ENCODE results near the gene ANKS1B. TPM values are rescaled to one million over a fixed set of nuclear protein-coding genes. Genes with fewer than 3 reads are reported as not detected.

The ANKS1B gene
- polyA plus RNA-seq, 3 donors = 3.9 to 5.2 (median 4.6) TPM

GRCh38 chr12:99277591-99278379 is 707.0 kb downstream of the ANKS1B start:
- DNase-seq (ENCODE audit: extremely low read depth in 1 of 11, low read depth in 9 of 11, low spot score in 4 of 11) = no peak

DNA sequence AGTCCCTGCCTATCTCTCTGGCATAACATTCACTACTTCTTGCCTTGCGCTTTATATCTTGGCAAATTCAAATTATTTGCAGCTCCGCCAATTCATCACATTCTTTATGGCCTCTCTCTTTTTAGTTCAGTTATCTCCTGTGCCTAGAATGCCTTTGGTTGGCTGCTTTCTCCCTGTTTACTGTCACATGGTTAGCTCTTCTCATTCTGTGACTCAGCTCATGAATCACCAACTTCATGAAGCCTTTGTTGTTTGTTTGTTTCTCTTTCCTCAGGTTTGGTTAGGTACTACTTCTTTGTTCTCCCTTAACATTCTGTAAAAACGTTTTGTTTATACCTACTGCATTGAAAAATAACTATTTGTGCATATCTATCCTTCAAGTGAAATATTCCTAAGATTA is 713.7 kb downstream of the ANKS1B start:
- no peak for DNase-seq (ENCODE audit: extremely low read depth in 1 of 11, low read depth in 9 of 11, low spot score in 4 of 11)

DNA sequence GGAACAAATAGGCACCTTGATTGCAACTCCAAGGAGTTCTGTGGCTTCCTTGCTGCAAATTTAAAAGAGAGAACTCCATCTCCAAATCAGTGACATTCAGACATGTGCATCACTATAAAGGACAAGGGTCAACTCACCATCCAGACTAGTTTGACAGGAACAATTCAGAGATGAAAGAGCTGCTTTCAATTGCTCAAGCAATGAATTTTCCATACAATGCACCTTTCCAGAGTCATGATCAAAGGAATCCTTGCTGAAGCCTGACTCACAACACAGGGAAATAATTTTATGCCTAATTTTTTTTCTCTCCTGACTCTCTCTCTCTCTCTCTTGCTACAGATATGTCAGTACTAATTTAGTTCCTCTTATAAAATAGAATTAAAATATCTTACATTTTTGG is 717.7 kb downstream of the ANKS1B start:
- DNase-seq (ENCODE audit: extremely low read depth in 1 of 11, low read depth in 9 of 11, low spot score in 4 of 11) = no peak

- no peak for DNase-seq (ENCODE audit: extremely low read depth in 1 of 11, low read depth in 9 of 11, low spot score in 4 of 11)
Observed at GRCh38 chr12:99265648-99266047, 719.1 kb downstream of the ANKS1B start.

GRCh38 chr12:99261256-99261655 is 723.5 kb downstream of the ANKS1B start:
- no peak for DNase-seq (ENCODE audit: extremely low read depth in 1 of 11, low read depth in 9 of 11, low spot score in 4 of 11)

DNA sequence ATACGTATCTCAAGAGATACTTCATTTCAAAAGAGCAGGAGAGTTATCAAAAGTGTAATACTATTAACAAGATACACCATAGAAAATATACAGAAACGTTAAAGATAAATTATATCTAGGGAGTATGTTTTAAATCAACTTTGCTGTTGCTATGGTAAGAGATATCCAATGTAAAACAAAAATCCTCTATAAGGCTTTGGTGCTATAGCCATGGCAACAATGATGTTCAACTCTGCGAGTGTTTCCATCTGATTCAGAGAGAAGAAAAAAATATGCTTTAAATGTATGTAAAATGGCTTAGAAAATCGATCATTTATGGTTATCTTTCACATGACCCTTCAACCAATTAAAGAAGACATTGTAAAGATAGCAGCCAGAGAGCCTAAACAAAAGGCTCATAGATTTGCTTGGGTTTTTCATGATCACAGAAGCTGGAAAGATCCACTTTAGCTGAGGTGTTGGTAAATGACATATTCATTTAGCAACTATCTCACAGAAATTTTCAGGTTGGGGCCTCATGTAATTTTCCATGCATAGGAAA is 724.2 kb downstream of the ANKS1B start:
- no peak for DNase-seq (ENCODE audit: extremely low read depth in 1 of 11, low read depth in 9 of 11, low spot score in 4 of 11)

DNA sequence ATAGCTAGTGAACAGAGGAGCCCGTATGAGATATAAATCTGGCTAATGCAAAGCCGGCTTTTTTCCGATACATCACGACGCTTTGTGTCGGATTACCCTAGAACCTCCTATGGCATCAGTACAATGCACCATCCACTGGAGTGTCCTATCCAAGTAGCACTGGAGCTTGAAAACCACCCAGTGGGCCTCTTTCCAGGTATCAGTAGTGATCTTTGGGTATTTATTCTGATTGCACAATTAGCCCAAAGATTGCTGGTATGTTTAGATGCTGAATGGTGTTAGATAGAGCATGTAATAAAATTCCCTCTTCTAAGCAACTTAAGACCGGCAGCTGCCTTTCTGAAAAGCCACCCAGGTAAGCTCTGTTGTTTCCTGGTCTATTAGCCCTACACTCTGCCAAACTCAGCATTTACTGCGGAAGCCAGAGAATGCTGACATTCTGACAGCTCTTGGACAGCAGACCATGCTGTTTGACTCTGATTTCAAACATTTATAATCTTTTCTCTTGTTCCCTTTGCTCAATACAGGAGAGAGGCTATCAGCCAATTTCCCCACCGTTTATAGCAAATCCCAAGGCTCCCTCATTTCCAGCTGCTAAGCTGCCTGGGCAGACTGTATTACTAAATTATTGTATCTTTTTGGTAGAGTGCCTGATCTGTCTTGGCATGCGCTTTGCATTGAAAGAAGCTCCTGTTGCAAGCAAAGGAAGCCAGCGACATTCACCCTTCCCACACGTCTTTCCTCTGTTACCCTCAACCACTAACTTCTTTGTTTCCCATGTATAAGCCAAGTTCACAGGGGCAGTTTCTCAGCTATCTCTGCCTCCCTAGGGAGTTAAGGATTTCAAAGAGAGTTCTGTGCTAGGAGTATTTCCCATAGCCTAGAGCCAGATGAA is 725.4 kb downstream of the ANKS1B start:
- no peak for DNase-seq (ENCODE audit: extremely low read depth in 1 of 11, low read depth in 9 of 11, low spot score in 4 of 11)

DNA sequence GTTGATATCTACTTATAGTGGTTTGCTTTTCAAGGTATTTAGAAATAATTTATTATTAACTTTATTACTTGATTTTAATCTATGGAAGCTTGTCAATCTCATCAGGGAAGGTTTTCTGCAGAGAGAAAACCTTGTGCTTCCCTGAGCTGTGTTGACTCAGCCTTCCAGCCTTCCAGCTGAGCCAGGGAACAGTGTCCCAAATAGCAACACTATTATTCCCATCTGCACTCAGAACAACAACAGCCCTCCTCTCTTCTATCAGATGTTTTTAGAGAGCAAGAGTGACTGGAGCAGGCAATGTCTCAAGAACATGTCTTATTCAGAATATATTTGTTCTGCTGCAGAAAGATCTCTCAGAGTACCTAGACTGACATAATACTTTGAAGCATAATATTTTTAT is 727.1 kb downstream of the ANKS1B start:
- no peak for DNase-seq (ENCODE audit: extremely low read depth in 1 of 11, low read depth in 9 of 11, low spot score in 4 of 11)

DNA sequence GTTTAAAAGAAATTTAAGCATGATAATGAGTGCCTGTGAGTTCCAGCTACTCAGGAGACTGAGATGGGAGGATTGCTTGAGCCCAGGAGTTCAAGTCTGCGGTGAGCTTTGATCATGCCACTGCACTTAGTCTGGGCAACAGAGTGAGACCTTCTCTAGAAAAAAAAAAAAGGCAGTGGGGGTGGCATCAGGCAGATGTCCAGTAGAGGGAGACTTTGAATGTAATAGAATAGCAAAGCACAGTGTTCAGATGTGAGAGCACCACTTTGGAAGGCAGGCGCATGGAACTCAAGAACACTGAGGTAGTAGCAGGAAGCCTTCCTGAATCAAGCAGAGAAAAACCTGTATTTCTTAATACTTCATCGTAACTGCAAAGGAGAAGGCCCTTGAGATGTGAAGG is 731.7 kb downstream of the ANKS1B start:
- DNase-seq (ENCODE audit: extremely low read depth in 1 of 11, low read depth in 9 of 11, low spot score in 4 of 11) = no peak

- DNase-seq (ENCODE audit: extremely low read depth in 1 of 11, low read depth in 9 of 11, low spot score in 4 of 11) = no peak
Observed at GRCh38 chr12:99250091-99250490, 734.6 kb downstream of the ANKS1B start.

DNA sequence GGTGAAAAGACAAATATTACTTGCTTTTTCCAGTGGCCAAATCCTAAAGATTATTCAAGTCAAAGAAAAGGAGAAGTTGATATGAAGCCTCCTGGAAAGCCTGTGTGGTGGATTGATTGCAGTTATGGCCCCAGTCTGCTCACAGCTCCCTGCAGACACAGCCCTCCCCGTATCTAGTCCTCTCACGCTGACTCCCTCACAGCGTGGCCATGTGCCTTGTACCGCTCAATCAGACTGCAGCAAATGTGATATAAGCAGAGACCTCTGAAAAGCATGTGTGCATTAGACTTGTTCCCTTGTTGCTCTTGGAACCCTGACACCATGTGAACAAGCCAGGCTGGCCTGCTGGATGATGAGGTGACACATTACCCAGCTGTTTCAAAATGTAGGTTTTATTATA is 735.2 kb downstream of the ANKS1B start:
- no peak for DNase-seq (ENCODE audit: extremely low read depth in 1 of 11, low read depth in 9 of 11, low spot score in 4 of 11)

- peak in 1 of 11 donors; percentile 4 for DNase-seq (ENCODE audit: extremely low read depth in 1 of 11, low read depth in 9 of 11, low spot score in 4 of 11)
Observed at GRCh38 chr12:99237907-99238538, 746.7 kb downstream of the ANKS1B start.

GRCh38 chr12:99235381-99235780 is 749.4 kb downstream of the ANKS1B start:
- DNase-seq (ENCODE audit: extremely low read depth in 1 of 11, low read depth in 9 of 11, low spot score in 4 of 11) = no peak

DNA sequence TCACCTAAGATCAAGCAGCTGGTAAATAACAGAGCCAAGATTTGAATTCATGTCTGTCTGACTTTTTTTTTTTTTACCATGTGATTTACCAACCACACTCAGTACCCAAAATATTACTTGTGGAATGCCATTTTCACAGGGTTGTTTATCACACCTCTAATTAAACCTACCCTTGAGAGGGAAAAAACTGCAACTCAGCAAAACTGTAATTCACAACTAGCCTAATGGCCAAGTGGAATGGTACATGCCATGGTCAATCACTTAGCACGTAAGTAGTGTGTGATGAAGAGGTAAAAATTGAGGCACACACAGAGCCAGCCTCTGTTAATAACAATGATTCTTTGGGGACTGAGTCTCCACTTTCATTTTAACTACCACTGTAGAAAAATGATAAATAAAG is 750.0 kb downstream of the ANKS1B start:
- no peak for DNase-seq (ENCODE audit: extremely low read depth in 1 of 11, low read depth in 9 of 11, low spot score in 4 of 11)

GRCh38 chr12:99232324-99232723 is 752.4 kb downstream of the ANKS1B start:
- no peak for DNase-seq (ENCODE audit: extremely low read depth in 1 of 11, low read depth in 9 of 11, low spot score in 4 of 11)

DNA sequence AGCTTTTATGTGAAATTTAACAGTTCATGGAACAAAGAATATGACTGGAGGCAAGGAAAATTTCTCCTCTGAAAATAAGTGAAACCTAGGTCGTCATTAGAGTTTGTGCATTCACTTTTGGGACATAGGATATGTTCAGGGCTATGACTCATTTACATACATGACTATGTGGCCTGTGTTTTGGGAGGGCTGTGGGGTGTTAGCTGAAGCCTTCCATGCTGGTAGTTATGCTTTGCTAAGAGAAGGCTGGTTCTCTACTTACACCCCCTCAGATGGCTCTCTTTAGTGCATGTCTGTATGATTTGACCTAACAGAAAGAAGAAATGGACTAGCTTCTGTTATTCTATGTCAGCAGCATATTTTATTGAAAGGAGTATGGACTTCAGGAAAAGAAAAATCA is 753.7 kb downstream of the ANKS1B start:
- DNase-seq (ENCODE audit: extremely low read depth in 1 of 11, low read depth in 9 of 11, low spot score in 4 of 11) = no peak

- no peak for DNase-seq (ENCODE audit: extremely low read depth in 1 of 11, low read depth in 9 of 11, low spot score in 4 of 11)
Observed at GRCh38 chr12:99224237-99224636, 760.5 kb downstream of the ANKS1B start.

DNA sequence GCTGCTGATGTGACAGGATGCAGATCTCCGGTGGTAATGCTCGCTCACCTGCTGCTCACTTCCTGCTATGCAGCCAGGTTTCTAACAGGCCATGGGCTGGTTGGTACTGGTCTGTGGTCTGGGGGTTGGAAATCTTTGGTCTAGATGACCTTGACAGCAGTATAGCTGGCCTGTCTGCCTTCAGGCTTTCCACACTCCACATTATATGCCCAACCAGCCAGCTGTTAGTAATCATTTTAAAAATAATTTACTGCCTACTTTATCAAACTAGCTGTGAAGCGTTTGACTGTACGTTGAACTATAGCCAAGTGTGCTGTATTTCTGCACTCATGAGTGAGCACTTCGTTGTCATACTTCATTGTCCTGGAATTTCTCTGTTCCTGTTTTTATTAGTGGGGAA is 761.2 kb downstream of the ANKS1B start:
- no peak for DNase-seq (ENCODE audit: extremely low read depth in 1 of 11, low read depth in 9 of 11, low spot score in 4 of 11)

DNA sequence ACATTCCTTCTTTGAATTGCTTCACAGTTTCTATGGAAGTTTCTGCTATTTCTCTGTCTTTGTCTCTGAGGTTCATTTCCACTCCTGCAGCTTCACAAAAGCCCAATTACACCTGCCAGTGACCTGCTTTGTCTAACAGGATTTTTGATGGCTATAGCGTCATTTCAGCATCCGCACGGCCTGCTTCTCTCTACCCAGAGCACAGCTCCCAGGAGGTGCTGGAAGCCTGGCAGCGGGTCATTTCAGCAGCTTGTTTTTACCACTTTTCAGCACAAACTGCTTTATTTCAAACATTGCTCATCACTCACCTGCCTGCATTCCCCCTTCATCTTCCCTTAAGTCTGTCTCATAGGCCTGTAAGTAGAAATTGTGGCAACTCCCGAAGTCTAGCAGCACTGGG is 771.7 kb downstream of the ANKS1B start:
- no peak for DNase-seq (ENCODE audit: extremely low read depth in 1 of 11, low read depth in 9 of 11, low spot score in 4 of 11)

- peak in 1 of 11 donors; percentile 8 for DNase-seq (ENCODE audit: extremely low read depth in 1 of 11, low read depth in 9 of 11, low spot score in 4 of 11)
Observed at GRCh38 chr12:99212275-99212674, 772.5 kb downstream of the ANKS1B start.

Measured in renal cortex interstitium (tissue), 11 donors.